ENCODE measurements around the gene ZDHHC11B. TPM values are rescaled to one million over a fixed set of nuclear protein-coding genes. Genes with fewer than 3 reads are reported as not detected.

The ZDHHC11B gene
- total RNA-seq, 1 experiment from 2014 or later, result 0.40 TPM

DNA sequence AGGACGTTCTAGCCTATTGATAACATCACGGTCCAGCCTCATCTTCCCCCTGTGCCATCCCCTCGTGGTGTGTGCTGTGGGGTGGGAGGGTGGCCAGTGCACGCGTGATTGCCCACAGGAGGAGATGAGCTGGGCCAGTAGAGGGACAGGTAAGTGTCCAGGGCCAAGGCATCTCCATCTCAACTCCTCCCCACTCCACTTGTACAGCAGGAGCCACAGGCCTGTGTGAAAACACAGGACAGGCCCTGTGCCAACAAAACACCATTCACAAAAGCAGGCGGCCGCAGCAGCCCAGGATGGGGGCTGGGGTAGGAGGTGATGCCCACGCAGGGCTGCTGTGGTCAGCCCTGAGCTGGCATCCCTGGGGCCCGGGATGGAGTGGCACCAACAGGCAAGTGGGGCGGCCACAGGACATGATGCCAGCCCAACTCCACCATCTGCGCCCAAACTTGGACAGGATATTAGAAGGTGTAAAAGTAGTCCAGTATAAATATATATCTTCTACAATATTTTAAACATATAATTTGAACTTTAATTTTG, 124.0 kb downstream of the ZDHHC11B start:
- BruUV-seq (replicated peaks), result no TSS peak
- POLR2A ChIA-PET (ENCODE audit: unreplicated experiment), result no interaction called here
- H3K79me2 ChIP-seq (ENCODE audit: low read length), result no peaks in the 10 kb centered on the region
- CTCF ChIA-PET, result no interaction called here
- no peak overlapping the region for H3K9ac ChIP-seq (ENCODE audit: low read length)
- H2AFZ ChIP-seq (ENCODE audit: low read length), result no peak overlapping the region
- H3F3A ChIP-seq (ENCODE audit: low read length, unreplicated experiment), result no peaks in the 10 kb centered on the region
- no peak for TF ChIP-seq EZH2 (IDR thresholded peaks at IDR 0.05; ENCODE audit: low read length, unreplicated experiment)
- no peak for TF ChIP-seq CTCF (conservative IDR thresholded peaks at IDR 0.05; ENCODE audit: low read depth, low read length)
- TF ChIP-seq EZH2phosphoT487 (IDR thresholded peaks at IDR 0.05; ENCODE audit: borderline replicate concordance, low read length), result no peak
- H3K9me2 ChIP-seq (replicated peaks; ENCODE audit: low read length), result no peaks in the 10 kb centered on the region
- intact Hi-C loops (cut with micrococcal nuclease), result no loop called here
- H3K27ac ChIP-seq (ENCODE audit: low read length), result no peak overlapping the region
- no peaks in the 10 kb centered on the region for H3K27me3 ChIP-seq (ENCODE audit: low read length)
- no peak overlapping the region for H3K4me3 ChIP-seq (ENCODE audit: low read length)
- H3K36me3 ChIP-seq (ENCODE audit: low read depth, low read length), result peaks cover 46% of the 10 kb centered on the region
- no peaks in the 10 kb centered on the region for H3K9me3 ChIP-seq (ENCODE audit: low read length)
- no peak for DNase-seq
- H3K4me2 ChIP-seq (ENCODE audit: low read length), result no peak overlapping the region
- peaks cover 14% of the 10 kb centered on the region for H3K4me1 ChIP-seq (ENCODE audit: insufficient read depth, low read length)
- no peaks in the 10 kb centered on the region for H4K20me1 ChIP-seq (ENCODE audit: low read length)
- no peak for ATAC-seq

Other genes with a start within 250 kb of the ZDHHC11B start
- gene CEP72, start 172.4 kb downstream of the ZDHHC11B start, total RNA-seq (2014; rRNA removed), result 17.3 and 23.6 TPM in 2 replicates
- 1.7 and 1.9 TPM in 2 replicates for gene TPPP, start 91.4 kb downstream of the ZDHHC11B start, total RNA-seq (2014; rRNA removed)
- gene ZDHHC11, start 66.3 kb upstream of the ZDHHC11B start, total RNA-seq (2014; rRNA removed), result 21.5 and 26.0 TPM in 2 replicates
- gene BRD9, start 108.1 kb upstream of the ZDHHC11B start, total RNA-seq (2014; rRNA removed), result 50.4 and 64.7 TPM in 2 replicates
- gene TRIP13, start 108.2 kb upstream of the ZDHHC11B start, total RNA-seq (2014; rRNA removed), result 56.4 and 69.0 TPM in 2 replicates
- 1.6 and 6.7 TPM in 2 replicates for gene NKD2, start 224.1 kb upstream of the ZDHHC11B start, total RNA-seq (2014; rRNA removed)